H1 (cell line): ENCODE measurements around the gene ALOX12. TPM values are rescaled to one million over a fixed set of nuclear protein-coding genes. Genes with fewer than 3 reads are reported as not detected.
A peak's percentile ranks its signal among the peaks of the same experiment; 100 is the strongest.

ENCODE experiments used
- CTCF ChIA-PET: fragments of 300-600 bp; sonication (Branson Sonifier 250); formaldehyde crosslinking; loops from one replicate; lab custom pipeline; 2021; ENCODE audit not compliant: partially characterized antibody; lab: Charles Lee
- POLR2A ChIA-PET: fragments of 300-600 bp; sonication (Branson Sonifier 250); formaldehyde crosslinking; loops from one replicate; lab custom pipeline; 2021; ENCODE audit warnings: inconsistent platforms; ENCODE audit not compliant: partially characterized antibody; lab: Charles Lee
- DNase-seq, 2 experiments: peaks; one replicate each; pipeline versions ENCODE4 v3.0.0 to v3.0.0-alpha.2; 2010 to 2022; ENCODE audit warnings: low spot score in 2 of 2, low read depth in 1 of 2, mixed read lengths in 1 of 2
- FAIRE-seq: peaks from 2 replicates; lab custom pipeline; 2011; peaks lifted over from hg19 to GRCh38; lab: Jason Lieb, UNC
- H2AFZ ChIP-seq: 2 replicates; pipeline ENCODE4 v1.8.1; 2012; ENCODE audit warnings: low read length, inconsistent platforms
- H2AK5ac ChIP-seq: 2 replicates; pipeline ENCODE4 v1.6.1; 2013; ENCODE audit warnings: low read depth, low read length
- H2BK120ac ChIP-seq: replicated peaks from 2 replicates; pipeline ENCODE3; 2013; ENCODE audit warnings: low read depth, low read length, inconsistent platforms
- H2BK12ac ChIP-seq: 2 replicates; pipeline ENCODE4 v1.6.1; 2013; ENCODE audit warnings: low read depth, low read length
- H2BK15ac ChIP-seq: 2 replicates; pipeline ENCODE4 v1.6.1; 2013; ENCODE audit warnings: low read length
- H2BK20ac ChIP-seq: 2 replicates; pipeline ENCODE4 v1.6.1; 2013; ENCODE audit warnings: low read length
- H2BK5ac ChIP-seq: 2 replicates; pipeline ENCODE4 v1.6.1; 2013; ENCODE audit warnings: low read depth, low read length
- H3K14ac ChIP-seq: 2 replicates; pipeline ENCODE4 v1.6.1; 2013; ENCODE audit warnings: inconsistent platforms; ENCODE audit not compliant: insufficient read length
- H3K18ac ChIP-seq: 2 replicates; pipeline ENCODE4 v1.6.1; 2013; ENCODE audit warnings: low read length; ENCODE audit errors: extremely low read depth
- H3K23ac ChIP-seq: 2 replicates; pipeline ENCODE4 v1.6.1; 2013; ENCODE audit warnings: inconsistent platforms; ENCODE audit not compliant: insufficient read length
- H3K23me2 ChIP-seq: 2 replicates; pipeline ENCODE4 v1.6.1; 2013; ENCODE audit warnings: low read depth, low read length
- H3K27ac ChIP-seq: 2 replicates; pipeline ENCODE4 v1.6.1; 2011; ENCODE audit warnings: low read depth, low read length, inconsistent platforms
- H3K27me3 ChIP-seq, 4 experiments: replicated peaks in 1 of 4; 1 replicate in 1 of 4; 2 replicates in 3 of 4; pipeline versions ENCODE4 v1.6.1 to v1.8.1; 2011 to 2013; ENCODE audit warnings: low read length in 3 of 4, mild to moderate bottlenecking in 3 of 4, inconsistent platforms in 2 of 4, mixed read lengths in 2 of 4, moderate library complexity in 1 of 4; ENCODE audit not compliant: control insufficient read depth in 3 of 4, insufficient read depth in 3 of 4; ENCODE audit errors: extremely low read depth in 1 of 4
- H3K36me3 ChIP-seq, 4 experiments: 2 replicates each; pipeline versions ENCODE4 v1.6.1 to v1.8.1; 2011 to 2013; ENCODE audit warnings: mild to moderate bottlenecking in 4 of 4, low read length in 3 of 4, moderate library complexity in 2 of 4, control low read depth in 1 of 4, inconsistent platforms in 1 of 4; ENCODE audit not compliant: insufficient read depth in 4 of 4, control insufficient read depth in 2 of 4
- H3K4ac ChIP-seq: replicated peaks from 2 replicates; pipeline ENCODE3; 2013; ENCODE audit warnings: low read length, low read depth, mixed read lengths, inconsistent platforms; ENCODE audit not compliant: insufficient read length
- H3K4me1 ChIP-seq, 4 experiments: replicated peaks in 1 of 4; 1 replicate in 1 of 4; 2 replicates in 3 of 4; pipeline versions ENCODE4 v1.6.1 to v1.8.1; 2011 to 2013; ENCODE audit warnings: low read length in 3 of 4, inconsistent platforms in 2 of 4, mixed read lengths in 1 of 4; ENCODE audit not compliant: insufficient read depth in 4 of 4, control insufficient read depth in 3 of 4
- H3K4me2 ChIP-seq, 2 experiments: 2 replicates each; pipeline versions ENCODE4 v1.6.1 to v1.8.1; 2011 to 2013; ENCODE audit warnings: low read depth in 2 of 2, low read length in 2 of 2, control low read depth in 1 of 2, inconsistent platforms in 1 of 2, mild to moderate bottlenecking in 1 of 2; ENCODE audit not compliant: insufficient read depth in 1 of 2
- H3K4me3 ChIP-seq, 4 experiments: fragments of 200-600, 300-600 bp in 1 of 4; sonication (generic), shearing (Covaris generic), sonication (Bioruptor Twin) in 1 of 4; 2 replicates each; pipeline versions ENCODE4 v1.5.1 to v1.8.1; 2011 to 2016; ENCODE audit warnings: low read length in 4 of 4, low read depth in 3 of 4, control low read depth in 2 of 4, inconsistent platforms in 2 of 4, mild to moderate bottlenecking in 2 of 4, mixed read lengths in 1 of 4, moderate library complexity in 1 of 4; ENCODE audit not compliant: insufficient read depth in 2 of 4; ENCODE audit errors: extremely low read depth in 1 of 4
- H3K56ac ChIP-seq: replicated peaks from 2 replicates; pipeline ENCODE3; 2013; ENCODE audit warnings: low read depth, mild to moderate bottlenecking, mixed read lengths, low read length, inconsistent platforms; ENCODE audit not compliant: insufficient read length
- H3K79me1 ChIP-seq: 2 replicates; pipeline ENCODE4 v1.6.1; 2013; ENCODE audit warnings: low read depth, low read length, control low read depth
- H3K79me2 ChIP-seq, 2 experiments: 2 replicates each; pipeline versions ENCODE4 v1.6.1 to v1.8.1; 2012 to 2013; ENCODE audit warnings: low read length in 2 of 2, mild to moderate bottlenecking in 2 of 2, inconsistent platforms in 1 of 2; ENCODE audit not compliant: insufficient read depth in 2 of 2, control insufficient read depth in 1 of 2
- H3K9ac ChIP-seq, 4 experiments: replicated peaks in 1 of 4; 1 replicate in 1 of 4; 2 replicates in 3 of 4; pipeline versions ENCODE4 v1.6.1 to v1.8.1; 2011 to 2013; ENCODE audit warnings: low read depth in 3 of 4, low read length in 3 of 4, control low read depth in 2 of 4, mild to moderate bottlenecking in 2 of 4, moderate library complexity in 2 of 4, inconsistent platforms in 1 of 4; ENCODE audit errors: extremely low read depth in 1 of 4
- H3K9me3 ChIP-seq, 2 experiments: 2 replicates each; pipeline versions ENCODE4 v1.6.1 to v1.8.1; 2012 to 2013; ENCODE audit warnings: mild to moderate bottlenecking in 2 of 2, moderate library complexity in 2 of 2, control low read depth in 1 of 2, inconsistent platforms in 1 of 2, low read depth in 1 of 2, low read length in 1 of 2, mixed read lengths in 1 of 2; ENCODE audit not compliant: insufficient read depth in 2 of 2
- H4K20me1 ChIP-seq, 2 experiments: replicated peaks in 1 of 2; 2 replicates each; pipeline versions ENCODE3 to v1.8.1; 2011 to 2013; ENCODE audit warnings: inconsistent platforms in 2 of 2, low read length in 2 of 2, mild to moderate bottlenecking in 1 of 2; ENCODE audit not compliant: insufficient read depth in 2 of 2, control insufficient read depth in 1 of 2
- H4K5ac ChIP-seq: 2 replicates; pipeline ENCODE4 v1.6.1; 2013; ENCODE audit warnings: low read length, low read depth, mixed read lengths, inconsistent platforms; ENCODE audit not compliant: insufficient read length
- H4K8ac ChIP-seq: 2 replicates; pipeline ENCODE4 v1.8.0; 2013; ENCODE audit warnings: mild to moderate bottlenecking, moderate library complexity, low read length, inconsistent platforms; ENCODE audit not compliant: insufficient read depth; ENCODE audit errors: extremely low read depth
- H4K91ac ChIP-seq: replicated peaks from 2 replicates; pipeline ENCODE3; 2013; ENCODE audit warnings: low read length, mixed read lengths, inconsistent platforms; ENCODE audit not compliant: insufficient read length
- CBX8 ChIP-seq: fragments of 300-800, 300-1000 bp; sonication (generic); IDR thresholded peaks from 2 replicates; pipeline ENCODE4 v1.7.1; 2016; ENCODE audit warnings: low read depth, low read length, borderline replicate concordance
- HDAC6 ChIP-seq: IDR thresholded peaks from one replicate; pipeline ENCODE4 v1.7.1; 2012; ENCODE audit warnings: low read depth, mild to moderate bottlenecking, inconsistent platforms, low read length, moderate library complexity
- NRF1 ChIP-seq: IDR thresholded peaks from 2 replicates; pipeline ENCODE4 v1.6.1; 2011; ENCODE audit warnings: mild to moderate bottlenecking, low read depth, low read length, improper control_type of control experiment
- RBBP5 ChIP-seq: IDR thresholded peaks from 2 replicates; pipeline ENCODE4 v1.7.1; 2012; ENCODE audit warnings: low read depth, mild to moderate bottlenecking, inconsistent platforms, low read length, moderate library complexity, borderline replicate concordance
- SIN3A ChIP-seq, 2 experiments: IDR thresholded peaks in 1 of 2; conservative IDR thresholded peaks in 1 of 2; 2 replicates each; pipeline ENCODE4 v1.6.1; 2011 to 2012; ENCODE audit warnings: low read length in 2 of 2, improper control_type of control experiment in 1 of 2, low read depth in 1 of 2, mild to moderate bottlenecking in 1 of 2
- WGBS, 2 experiments: shearing (Covaris generic) in 1 of 2; methylation state at CpG; one replicate each; pipeline versions ENCODE4 v1.1.6 to v1.1.7; 2013 to 2015; ENCODE audit warnings: low lambda C conversion rate in 2 of 2, mixed read lengths in 2 of 2, inconsistent platforms in 1 of 2, low coverage in 1 of 2, missing lambda C conversion rate in 1 of 2; ENCODE audit not compliant: insufficient replicate concordance in 2 of 2, insufficient coverage in 1 of 2, insufficient read length in 1 of 2; ENCODE audit errors: extremely low coverage in 1 of 2, missing lambda C conversion rate in 1 of 2; 5-methylcytosine and 5-hydroxymethylcytosine counted together
- polyA plus RNA-seq, 7 experiments: library from polyadenylated mRNA; depleted of rRNA in 3 of 7; stranded (reverse) in 5 of 7; unstranded in 2 of 7; fragments of >200 nt in 5 of 7; fragments of 200-250 nt in 2 of 7; gene quantifications; 1 replicate in 5 of 7; 2 replicates in 1 of 7; 4 replicates in 1 of 7; pipeline versions ENCODE4 v1.2.1 to v1.2.3, GENCODE V29; 2011 to 2013; ENCODE audit warnings: missing spikeins in 2 of 7, mixed read lengths in 2 of 7
- total RNA-seq: library from RNA; stranded (reverse); fragmentation: NEBNext Ultra II Directional; extraction: Animal tissue kit (Norgen Biotek cat#: 25700); gene quantifications from 2 replicates; pipeline ENCODE4 v1.2.1, GENCODE V29; 2021

Gene ALOX12
- total and polyA plus RNA-seq, 2 of the 8 experiments (the other 6 are each of a cell fraction or from before 2014, with no cell fraction given), result 1.4 to 2.0 TPM

- Histone ChIP-seq H3K9me3 (no peaks in the 10 kb centered on the region), H3K79me1 (no peaks in the 10 kb centered on the region), H2BK120ac (no peak overlapping the region), H2BK12ac (no peak overlapping the region), H3K14ac (no peak overlapping the region), H3K4me2 (peak overlapping the region; percentile 89 to 97), H3K9ac (no peak overlapping the region), H3K27ac (no peak overlapping the region), H3K4ac (no peak overlapping the region), H3K79me2 (no peaks in the 10 kb centered on the region), H4K5ac (no peak overlapping the region), H2BK20ac (no peak overlapping the region), H2BK15ac (no peak overlapping the region), H4K8ac (no peak overlapping the region), H3K18ac (no peak overlapping the region), H3K23me2 (peaks cover 32% of the 10 kb centered on the region; the same call in 1 of the 2 replicates), H2AK5ac (no peak overlapping the region), H3K27me3 (peaks cover 3 to 33% (median 32%) of the 10 kb centered on the region in 4 experiments), H3K23ac (no peak overlapping the region), H3K36me3 (no peaks in the 10 kb centered on the region), H3K56ac (no peak overlapping the region)
- FAIRE-seq, result no peak
- POLR2A ChIA-PET, result interaction anchor here (0.8 to 3.0 kb wide), 12 partner anchors 8 to 268 kb away, joined by 3 to 13 read pairs (median 4); partner anchors contain the start of genes GPS2 and SLC16A13
- WGBS, 2 experiments, result 5% methylated on average over 15 of the region's 15 CpGs; no CpG with 5 or more reads in 1 of the 2 experiments
- CTCF ChIA-PET, result interaction anchor here (0.8 to 17.5 kb wide), 51 partner anchors 8 to 514 kb away, joined by 3 to 434 read pairs (median 4); partner anchors contain the start of genes ACAP1, ASGR1, ASGR2 and SLC16A13
- TF ChIP-seq RBBP5, result peak; percentile 46; the same call in 1 of the 2 replicates
- no peak for TF ChIP-seq CBX8
- no peak for TF ChIP-seq NRF1
- TF ChIP-seq HDAC6, result no peak
- TF ChIP-seq SIN3A (conservative IDR thresholded peaks at IDR 0.05 in 1 of 2, IDR thresholded peaks at IDR 0.05 in 1 of 2; ENCODE audit: low read depth in 1 of 2, low read length in 2 of 2), result peak in 1 of 2 experiments; percentile 71; a peak in 1 of 4 replicates
- TF ChIP-seq, all 59 proteins: peak for 2
- Histone ChIP-seq H2AFZ (peak overlapping the region; percentile 12; the same call in 1 of the 2 replicates), H3K4me1 (peaks cover 0 to 18% (median 16%) of the 10 kb centered on the region in 4 experiments; a peak in 5 of 7 replicates), H3K4me3 (peak overlapping the region; percentile 30 to 64 (median 34); a peak in 7 of 8 replicates), H4K20me1 (peaks cover 0 to 6% of the 10 kb centered on the region in 2 experiments), H4K91ac (no peak overlapping the region), H2BK5ac (no peak overlapping the region)
- DNase-seq, result peak in 1 of 2 experiments; percentile 72
Measured at GRCh38 chr17:7046127-7046724, 50.4 kb downstream of the ALOX12 start.
